Activated CD8-positive, alpha-beta T cell treated with anti-CD3 and anti-CD28 coated beads for 36 hours (primary cell): Measurements from ENCODE around the gene POLR2C. TPM values are rescaled to one million over a fixed set of nuclear protein-coding genes. Genes with fewer than 3 reads are reported as not detected.

Source experiments
- ATAC-seq: fragments of 200-7000 bp; cut with Tn5 transposase; one replicate; pipeline ENCODE4 v1.10.0; 2021; ENCODE audit warnings: mild to moderate bottlenecking, moderate library complexity
- CTCF ChIA-PET: fragments of 350-600 bp; sonication (Branson Sonifier 250); formaldehyde crosslinking; loops from one replicate; lab custom pipeline; 2021; ENCODE audit warnings: antibody characterized with exemption; lab: Charles Lee
- POLR2A ChIA-PET: fragments of 350-600 bp; sonication (Branson Sonifier 250); formaldehyde crosslinking; loops from one replicate; lab custom pipeline; 2021; ENCODE audit warnings: antibody characterized with exemption; lab: Charles Lee
- DNase-seq: peaks from one replicate; pipeline ENCODE4 v3.0.0-alpha.2; 2020
- H3K27ac Mint-ChIP-seq: one replicate; pipeline ENCODE4 v1.8.0; 2021; ENCODE audit warnings: mild to moderate bottlenecking, mixed read lengths
- H3K27me3 Mint-ChIP-seq: one replicate; pipeline ENCODE4 v1.8.0; 2021; ENCODE audit warnings: mixed read lengths
- H3K36me3 Mint-ChIP-seq: one replicate; pipeline ENCODE4 v1.8.0; 2021; ENCODE audit warnings: low read depth, mixed read lengths
- H3K4me1 Mint-ChIP-seq: one replicate; pipeline ENCODE4 v1.8.0; 2021; ENCODE audit warnings: low read depth, mixed read lengths
- H3K4me3 Mint-ChIP-seq: one replicate; pipeline ENCODE4 v1.8.0; 2021; ENCODE audit warnings: mild to moderate bottlenecking, moderate library complexity, mixed read lengths
- H3K9me3 Mint-ChIP-seq: one replicate; pipeline ENCODE4 v1.8.0; 2021; ENCODE audit warnings: mixed read lengths
- CTCF ChIP-seq: fragments of 200-600 bp; IDR thresholded peaks from one replicate; pipeline ENCODE4 v1.8.0; 2022; ENCODE audit warnings: antibody characterized with exemption, mild to moderate bottlenecking
- intact Hi-C: fragments of 100-400 bp; cut with micrococcal nuclease; formaldehyde crosslinking; loops from one replicate; pipeline ENCODE4 v1.10.0; 2022
- total RNA-seq, 2 experiments: library from RNA; stranded (reverse); gene quantifications; one replicate each; pipeline ENCODE4 v1.2.3, GENCODE V29; 2021

The POLR2C gene
- total RNA-seq, 2 experiments from 2014 or later: 62.4 to 63.0 TPM

- ChIA-PET POLR2A (interaction anchor here (1.3 kb wide), 1 partner anchor 41 kb away, joined by 3 read pairs; the partner anchor contains the start of gene POLR2C), CTCF (no interaction called here)
- DNase-seq: no peak
- no peaks in the 10 kb centered on the region for H3K27me3 Mint-ChIP-seq
- no peak overlapping the region for H3K4me3 Mint-ChIP-seq
- H3K27ac Mint-ChIP-seq: no peak overlapping the region
- no peak for ATAC-seq
- H3K4me1 Mint-ChIP-seq: peaks cover 11% of the 10 kb centered on the region
- intact Hi-C loops: no loop called here
- no peaks in the 10 kb centered on the region for H3K9me3 Mint-ChIP-seq
- no peaks in the 10 kb centered on the region for H3K36me3 Mint-ChIP-seq
- no peak for TF ChIP-seq CTCF
Measured at GRCh38 chr16:57503366-57503765, 40.9 kb downstream of the POLR2C start.

GRCh38 chr16:57504001-57504400 is 41.5 kb downstream of the POLR2C start:
- ATAC-seq (no peak), DNase-seq (no peak)
- H3K4me1 Mint-ChIP-seq: peaks cover 11% of the 10 kb centered on the region
- TF ChIP-seq CTCF: no peak
- H3K4me3 Mint-ChIP-seq: no peak overlapping the region
- POLR2A ChIA-PET: interaction anchor here (1.3 kb wide), 1 partner anchor 42 kb away, joined by 3 read pairs; the partner anchor contains the start of gene POLR2C
- CTCF ChIA-PET: no interaction called here
- H3K27ac Mint-ChIP-seq: no peak overlapping the region
- H3K36me3 Mint-ChIP-seq: no peaks in the 10 kb centered on the region
- no peaks in the 10 kb centered on the region for H3K9me3 Mint-ChIP-seq
- H3K27me3 Mint-ChIP-seq: no peaks in the 10 kb centered on the region
- intact Hi-C loops: no loop called here

- DNase-seq: no peak
- ATAC-seq: no peak
- Mint-ChIP-seq H3K9me3 (no peaks in the 10 kb centered on the region), H3K27me3 (no peaks in the 10 kb centered on the region), H3K4me1 (peaks cover 11% of the 10 kb centered on the region), H3K27ac (no peak overlapping the region), H3K4me3 (no peak overlapping the region), H3K36me3 (no peaks in the 10 kb centered on the region)
- POLR2A ChIA-PET: interaction anchor here (1.2 to 1.3 kb wide), 2 partner anchors 16 to 42 kb away, joined by 3 to 4 read pairs; partner anchors contain the start of gene POLR2C
- intact Hi-C loops: no loop called here
- TF ChIP-seq CTCF: no peak
- CTCF ChIA-PET: interaction anchor here (1.2 to 1.4 kb wide), 2 partner anchors 17 to 18 kb away, joined by 3 read pairs; no protein-coding TSS in a partner anchor
Measured at GRCh38 chr16:57504491-57504890, 42.0 kb downstream of the POLR2C start.

GRCh38 chr16:57505169-57505568 is 42.7 kb downstream of the POLR2C start:
- H3K9me3 Mint-ChIP-seq: no peaks in the 10 kb centered on the region
- DNase-seq (no peak), ATAC-seq (no peak)
- no peaks in the 10 kb centered on the region for H3K27me3 Mint-ChIP-seq
- H3K4me1 Mint-ChIP-seq: peaks cover 11% of the 10 kb centered on the region
- intact Hi-C loops: no loop called here
- no peak for TF ChIP-seq CTCF
- CTCF ChIA-PET: interaction anchor here (1.2 to 1.5 kb wide), 3 partner anchors 15 to 18 kb away, joined by 3 to 12 read pairs (median 3); no protein-coding TSS in a partner anchor
- no peaks in the 10 kb centered on the region for H3K36me3 Mint-ChIP-seq
- no peak overlapping the region for H3K27ac Mint-ChIP-seq
- POLR2A ChIA-PET: interaction anchor here (1.2 kb wide), 1 partner anchor 16 kb away, joined by 4 read pairs; no protein-coding TSS in a partner anchor
- no peak overlapping the region for H3K4me3 Mint-ChIP-seq
